Measurements from ENCODE around the gene ZC3H8.

The ZC3H8 gene

DNA sequence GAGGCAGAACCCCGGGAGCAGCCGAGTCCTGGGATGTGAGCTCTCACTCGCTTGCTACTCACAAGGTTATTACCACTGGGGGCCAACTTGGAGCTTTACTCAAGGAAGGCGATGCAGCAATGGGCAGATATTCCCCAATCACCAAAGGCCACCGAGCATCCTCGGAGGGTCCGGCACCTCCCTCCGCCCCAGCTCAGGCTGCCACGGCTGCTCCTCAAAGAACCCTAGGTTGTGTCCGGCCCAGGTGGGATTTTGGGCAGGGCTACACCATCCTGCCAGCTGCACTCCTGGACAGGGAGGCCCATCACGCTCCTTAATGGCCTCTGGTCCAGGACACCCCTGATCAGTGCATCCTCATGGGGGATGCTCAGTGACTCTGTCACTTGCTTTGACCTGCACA is 91.9 kb downstream of the ZC3H8 start:
- no peak for DNase-seq

DNA sequence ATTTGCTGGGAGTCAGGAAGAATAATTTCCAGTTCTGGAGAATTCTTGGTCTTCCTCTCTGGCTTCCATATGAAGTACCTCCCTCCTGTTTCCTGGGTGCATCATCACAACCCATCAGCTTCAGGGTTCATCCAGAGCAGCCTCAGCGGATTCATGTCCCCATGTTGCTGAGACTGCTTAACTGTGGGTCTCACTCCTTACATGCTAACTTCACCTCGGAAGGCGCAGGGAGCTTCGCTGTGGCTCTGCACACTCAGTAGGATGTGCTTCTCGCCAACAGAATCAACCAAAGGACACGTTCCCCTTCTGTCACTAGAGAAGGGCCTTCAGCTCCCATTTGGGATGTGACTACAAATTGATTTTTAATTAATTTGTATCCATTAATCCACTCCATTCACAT is 92.5 kb downstream of the ZC3H8 start:
- DNase-seq, result no peak
